Right renal pelvis (tissue), 4 donors: Measurements from ENCODE around the gene UBXN4. TPM values are rescaled to one million over a fixed set of nuclear protein-coding genes. Genes with fewer than 3 reads are reported as not detected.
"Not testable (repeated sequence)": the region's sequence is repeated elsewhere in the genome, so short reads cannot be mapped to it uniquely, and the experiment has no call there.

Source experiments
- DNase-seq, 4 donors: peaks; one replicate each; pipeline ENCODE4 v3.0.0-alpha.2; 2013; ENCODE audit warnings: low read depth in 4 of 4, low spot score in 3 of 4, missing footprints in 1 of 4
- polyA plus RNA-seq, 4 donors: library from polyadenylated mRNA; unstranded; fragments of 120-200 nt; gene quantifications; one replicate each; pipeline ENCODE4 v1.2.1, GENCODE V29; 2013; ENCODE audit not compliant: insufficient read length in 4 of 4

Gene UBXN4
- 100 to 1,000 TPM; 139 to 180 (median 166) TPM for polyA plus RNA-seq

DNA sequence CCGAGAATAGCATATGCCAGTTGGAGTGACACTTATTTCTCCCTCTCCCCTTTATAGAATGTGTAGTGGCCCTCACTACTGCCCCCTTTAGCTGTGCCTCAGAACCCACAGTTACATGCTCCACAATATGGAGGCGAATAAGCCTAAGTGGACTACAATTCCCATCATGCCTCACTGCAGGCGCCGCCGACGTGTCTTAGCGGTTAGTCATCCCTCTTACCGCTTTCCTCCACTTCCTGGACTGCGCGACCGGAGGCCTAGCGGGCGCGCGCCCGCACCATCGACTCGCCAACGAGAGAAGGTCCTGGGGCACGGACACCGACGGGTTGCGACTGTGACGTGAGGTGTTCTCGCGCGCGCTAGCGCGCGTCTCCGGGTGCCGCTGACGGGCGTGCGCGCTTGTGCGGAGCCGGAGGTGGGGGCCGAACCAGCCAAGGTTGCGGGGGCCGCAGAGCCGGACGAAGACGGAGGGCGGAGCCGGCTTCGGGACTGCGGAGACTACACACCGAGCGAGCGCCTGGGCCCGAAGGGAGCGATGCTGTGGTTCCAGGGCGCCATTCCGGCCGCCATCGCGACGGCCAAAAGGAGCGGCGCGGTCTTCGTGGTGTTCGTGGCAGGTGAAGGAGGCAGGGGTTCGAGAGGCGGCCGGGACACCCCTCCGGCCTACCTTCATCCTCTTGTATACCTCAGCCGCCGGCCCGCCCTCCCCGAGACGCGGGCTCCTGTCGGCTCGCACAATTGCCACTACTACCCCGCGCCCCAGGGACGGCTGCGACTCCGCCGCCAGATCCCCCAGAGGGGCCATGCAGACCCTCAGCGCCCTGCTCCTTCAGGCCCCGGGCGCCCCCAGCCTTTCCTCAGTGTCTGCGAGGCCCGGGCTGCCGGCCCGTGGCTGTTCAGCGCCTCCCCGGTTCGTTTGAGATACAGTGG, at the start of gene UBXN4:
TSS of gene UBXN4 (plus strand) at position 461 of the 930 bp plus-strand sequence. CDS start at position 536, 75 bp downstream.
- DNase-seq: peak; percentile 92 to 97 (median 94)

GRCh38 chr2:135694711-135695110, 46.9 kb upstream of the UBXN4 start:
- DNase-seq: no peak

DNA sequence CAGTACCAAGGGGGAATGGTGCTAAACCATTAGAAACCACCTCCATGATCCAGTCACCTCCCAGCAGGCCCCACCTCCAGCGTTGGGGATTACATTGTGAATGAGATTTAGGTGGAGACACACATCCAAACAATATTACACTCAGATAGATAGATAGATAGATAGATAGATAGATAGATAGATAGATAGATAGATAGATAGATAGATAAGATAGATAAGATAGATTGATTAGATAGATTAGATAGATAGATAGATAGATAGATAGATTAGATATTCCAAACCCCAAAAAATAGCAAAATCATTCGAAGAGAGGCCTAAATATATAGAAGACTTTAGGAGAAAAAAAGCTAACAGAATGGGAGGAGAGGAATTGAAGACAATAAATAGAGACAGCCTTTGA, 42.8 kb upstream of the UBXN4 start:
- no peak for DNase-seq

GRCh38 chr2:135701442-135701841, 40.2 kb upstream of the UBXN4 start:
- DNase-seq: no peak

GRCh38 chr2:135703300-135703699, 38.4 kb upstream of the UBXN4 start:
- no peak for DNase-seq

- not testable (repeated sequence) for DNase-seq
Measured at GRCh38 chr2:135704075-135704474, 37.6 kb upstream of the UBXN4 start.

GRCh38 chr2:135708159-135708558, 33.5 kb upstream of the UBXN4 start:
- no peak for DNase-seq

DNA sequence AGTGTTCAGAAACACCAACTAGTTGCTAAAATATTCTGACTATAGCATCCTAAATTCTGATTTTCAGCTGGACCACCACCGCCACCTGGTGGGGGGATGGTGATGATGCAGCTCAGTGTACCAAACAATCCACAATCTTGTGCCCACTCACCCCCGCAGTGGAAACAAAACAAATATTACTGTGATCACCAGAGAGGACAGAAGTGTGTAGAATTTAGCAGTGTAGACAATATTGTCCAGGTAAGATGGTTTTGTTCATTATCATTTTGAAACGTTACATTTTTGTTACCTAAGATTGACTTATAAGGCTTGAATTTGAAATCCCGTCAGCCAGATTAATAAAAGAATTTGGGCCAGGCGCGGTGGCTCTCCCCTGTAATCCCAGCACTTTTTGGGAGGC, 31.7 kb upstream of the UBXN4 start:
- DNase-seq: peak; percentile 8 to 41 (median 22)

GRCh38 chr2:135715086-135715485, 26.6 kb upstream of the UBXN4 start:
- DNase-seq: not testable (repeated sequence)

DNA sequence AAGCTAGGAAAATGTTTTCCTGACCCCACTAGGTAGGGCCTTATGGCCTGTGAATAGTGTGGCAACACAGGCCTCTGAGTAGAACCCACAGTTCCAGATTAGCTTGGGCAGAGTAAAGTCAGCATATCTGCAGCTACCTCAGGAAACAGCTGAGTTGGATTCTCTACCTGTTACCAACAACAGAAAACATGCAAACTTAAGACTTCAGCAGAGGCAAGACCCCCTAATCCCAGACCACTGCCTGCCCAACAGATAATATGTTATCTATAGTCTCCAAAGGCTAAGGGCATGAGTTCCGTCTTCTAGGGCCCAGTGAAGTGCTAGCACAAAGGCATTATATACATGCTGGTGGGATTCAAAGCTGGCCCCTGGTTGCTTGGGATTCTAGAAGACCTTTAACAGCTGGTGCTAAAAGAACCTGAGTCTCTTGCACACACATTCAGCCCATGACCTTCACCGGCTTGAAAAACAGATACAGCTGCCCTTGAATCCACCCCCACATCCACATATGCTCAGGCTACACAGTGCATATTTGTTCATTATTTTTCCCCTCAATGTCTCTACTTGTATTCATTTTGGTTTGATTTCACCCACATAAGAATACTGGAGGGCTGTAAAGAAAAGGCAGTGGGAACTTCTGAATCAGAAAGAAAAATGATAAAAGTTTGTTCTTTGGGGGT, 13.5 kb upstream of the UBXN4 start:
- no peak for DNase-seq

DNA sequence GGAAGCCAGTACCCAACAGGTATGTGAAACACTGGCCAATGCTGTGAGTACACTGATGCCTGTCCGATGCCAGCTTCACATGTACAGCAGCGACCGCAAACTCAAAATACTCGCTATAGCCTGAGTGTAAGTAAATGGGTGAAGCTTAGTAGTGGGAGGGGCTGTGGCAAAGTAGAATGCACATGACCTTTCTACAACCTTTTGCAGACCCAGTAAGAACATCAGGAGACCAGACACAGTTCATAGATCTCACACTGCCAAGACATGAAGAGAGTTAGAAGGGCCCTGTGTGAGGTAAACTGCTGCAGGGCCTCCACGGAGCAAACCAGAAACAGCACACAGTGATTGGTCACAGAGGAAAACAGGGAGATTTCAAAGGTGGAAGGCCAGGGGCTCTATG, 9.1 kb upstream of the UBXN4 start:
- DNase-seq: no peak

- no peak for DNase-seq
Measured at GRCh38 chr2:135733045-135733444, 8.6 kb upstream of the UBXN4 start.

DNA sequence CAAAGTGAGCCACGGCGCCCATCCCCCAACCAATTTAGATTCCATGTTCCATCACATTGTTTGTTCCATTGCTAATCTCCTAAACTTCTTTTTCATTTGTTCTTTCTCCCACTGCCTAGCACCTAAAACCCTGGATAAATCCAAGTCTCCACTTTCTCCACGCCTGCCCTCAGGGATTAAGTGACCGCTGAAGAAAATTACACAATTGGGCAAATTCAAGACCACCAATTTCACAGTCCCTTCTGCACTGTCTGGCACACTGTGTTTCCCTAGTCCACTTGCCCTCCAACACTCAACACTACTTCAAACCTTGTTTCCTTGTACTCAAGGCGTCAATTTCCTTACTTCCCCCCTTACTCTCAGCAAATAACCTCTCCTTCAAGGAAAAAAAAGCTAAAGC, 5.1 kb upstream of the UBXN4 start:
- no peak for DNase-seq

DNA sequence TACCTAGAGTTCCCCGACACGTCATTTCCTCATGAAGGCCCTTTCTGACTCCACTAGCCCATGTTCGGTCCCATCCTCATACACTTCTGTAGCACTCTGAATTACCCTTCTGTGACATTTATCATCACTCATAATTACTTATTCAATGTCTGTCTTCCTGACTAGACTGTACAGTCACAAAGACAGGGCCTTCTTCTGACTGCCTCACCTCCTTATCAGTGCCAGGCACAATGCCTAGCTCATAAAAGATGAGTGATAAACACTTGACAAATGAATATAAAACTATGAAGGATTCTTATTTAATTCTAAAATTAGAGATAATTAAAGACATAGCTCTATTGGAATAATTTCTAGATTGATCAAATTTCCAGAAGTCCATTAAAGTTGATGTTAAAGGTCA, 1.4 kb upstream of the UBXN4 start:
- DNase-seq: no peak

- DNase-seq: no peak
Measured at GRCh38 chr2:135741043-135741394, 636 bp upstream of the UBXN4 start.

GRCh38 chr2:135742325-135742757, 686 bp downstream of the UBXN4 start:
- DNase-seq: peak; percentile 43 to 69 (median 51)

- no peak for DNase-seq
Measured at GRCh38 chr2:135743860-135744259, 2.2 kb downstream of the UBXN4 start.

DNA sequence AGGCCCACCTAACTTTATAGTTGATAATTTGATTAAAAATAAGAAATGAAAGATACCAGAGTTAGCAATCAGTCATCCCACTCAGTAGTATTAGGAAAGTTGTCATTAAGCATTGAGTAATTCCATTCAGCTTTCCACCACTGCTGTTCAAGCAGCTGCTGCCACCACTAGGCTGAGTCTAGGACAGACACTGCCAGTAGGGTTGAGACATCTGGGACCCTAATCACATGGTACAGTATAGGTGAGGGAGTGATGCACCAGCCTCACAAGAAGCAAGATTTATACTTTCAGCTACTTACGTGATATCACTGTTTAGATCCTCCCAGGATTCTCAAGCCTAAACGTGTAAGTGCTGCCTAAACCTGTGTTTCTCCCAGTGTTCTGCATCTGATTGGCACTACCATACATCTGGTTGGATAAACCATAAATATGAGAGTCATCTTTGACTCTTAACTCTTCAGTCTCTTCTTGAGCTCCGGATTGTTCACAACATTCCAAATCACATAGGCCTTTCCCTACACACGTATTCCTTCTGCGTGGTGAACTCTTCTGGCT, 3.2 kb downstream of the UBXN4 start:
- no peak for DNase-seq

GRCh38 chr2:135745545-135745944, 3.9 kb downstream of the UBXN4 start:
- no peak for DNase-seq

- no peak for DNase-seq
Measured at GRCh38 chr2:135755573-135755972, 13.9 kb downstream of the UBXN4 start.

DNA sequence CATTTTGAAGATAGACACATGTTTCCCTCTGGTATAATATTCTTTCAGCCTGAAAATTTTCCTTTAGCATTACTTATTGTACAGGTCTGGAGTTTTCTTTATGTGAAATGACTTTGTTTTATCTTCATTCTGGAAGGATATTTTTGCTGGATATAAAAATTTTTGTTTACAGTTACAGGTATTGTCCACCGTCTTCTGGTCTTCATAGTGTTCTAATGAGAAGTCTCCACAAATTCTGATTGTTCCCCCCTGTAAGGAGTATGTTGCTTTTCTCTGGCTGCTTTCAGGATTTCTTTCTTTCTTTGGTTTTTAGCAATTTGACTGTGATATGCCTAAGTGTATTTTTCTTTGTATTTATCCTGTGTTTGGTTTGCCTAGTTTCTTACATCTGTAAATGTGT, 15.0 kb downstream of the UBXN4 start:
- no peak for DNase-seq
